NCI-H1092 (cell line): ENCODE data around the gene SUMF2.
"Not testable (repeated sequence)": the region's sequence is repeated elsewhere in the genome, so short reads cannot be mapped to it uniquely, and the experiment has no call there.

Source experiments
- DNase-seq: peaks from one replicate; lab custom pipeline; 2025; lab: John Stamatoyannopoulos, UW

Gene SUMF2

GRCh38 chr7:56063882-56064625 lies at the start of gene SUMF2:
SUMF2 (plus strand) TSS chr7:56064286; CDS start chr7:56064312, 26 bp downstream.
- peak; percentile 92 for DNase-seq

GRCh38 chr7:56017015-56017414 lies 47.1 kb upstream of the SUMF2 start:
- not testable (repeated sequence) for DNase-seq

GRCh38 chr7:56019501-56019900 lies 44.6 kb upstream of the SUMF2 start:
- no peak for DNase-seq

DNA sequence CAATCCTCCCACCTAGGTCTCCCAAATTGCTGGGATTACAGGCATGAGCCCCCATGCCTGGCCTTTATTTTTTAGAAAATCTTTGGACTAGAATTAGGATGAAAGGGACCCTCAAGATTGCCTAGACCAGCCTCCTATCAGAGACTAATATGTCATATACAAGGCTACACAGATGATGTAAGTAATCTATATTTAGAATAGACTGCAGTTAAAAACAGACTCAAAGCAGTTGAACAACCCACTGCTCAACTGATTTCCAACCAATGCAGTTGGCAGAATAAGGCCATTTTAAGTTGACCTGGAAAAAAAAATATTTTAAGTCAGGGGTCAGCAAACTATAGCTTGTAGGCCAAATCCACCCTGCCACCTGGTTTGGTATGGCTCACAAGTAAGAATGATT lies 40.6 kb upstream of the SUMF2 start:
- DNase-seq: no peak

DNA sequence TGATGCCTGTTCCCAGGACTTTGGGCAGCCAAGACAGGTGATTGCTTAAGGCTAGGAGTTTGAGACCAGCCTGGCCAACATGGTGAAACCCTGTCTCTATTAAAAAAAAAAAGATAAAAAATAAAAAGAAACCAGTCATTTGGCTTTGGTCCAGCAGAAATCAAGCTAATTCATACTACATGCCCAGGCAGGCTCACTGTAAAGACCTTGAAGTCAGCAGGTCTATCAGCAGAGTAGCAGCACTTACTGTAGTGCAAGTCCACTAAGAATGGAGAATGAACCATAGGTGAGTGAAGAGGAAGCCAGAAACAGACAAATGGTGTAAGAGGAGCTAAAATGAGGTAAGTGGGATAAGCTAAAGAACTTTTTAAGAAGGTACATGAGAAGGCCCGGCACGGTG lies 37.5 kb upstream of the SUMF2 start:
- DNase-seq: no peak

DNA sequence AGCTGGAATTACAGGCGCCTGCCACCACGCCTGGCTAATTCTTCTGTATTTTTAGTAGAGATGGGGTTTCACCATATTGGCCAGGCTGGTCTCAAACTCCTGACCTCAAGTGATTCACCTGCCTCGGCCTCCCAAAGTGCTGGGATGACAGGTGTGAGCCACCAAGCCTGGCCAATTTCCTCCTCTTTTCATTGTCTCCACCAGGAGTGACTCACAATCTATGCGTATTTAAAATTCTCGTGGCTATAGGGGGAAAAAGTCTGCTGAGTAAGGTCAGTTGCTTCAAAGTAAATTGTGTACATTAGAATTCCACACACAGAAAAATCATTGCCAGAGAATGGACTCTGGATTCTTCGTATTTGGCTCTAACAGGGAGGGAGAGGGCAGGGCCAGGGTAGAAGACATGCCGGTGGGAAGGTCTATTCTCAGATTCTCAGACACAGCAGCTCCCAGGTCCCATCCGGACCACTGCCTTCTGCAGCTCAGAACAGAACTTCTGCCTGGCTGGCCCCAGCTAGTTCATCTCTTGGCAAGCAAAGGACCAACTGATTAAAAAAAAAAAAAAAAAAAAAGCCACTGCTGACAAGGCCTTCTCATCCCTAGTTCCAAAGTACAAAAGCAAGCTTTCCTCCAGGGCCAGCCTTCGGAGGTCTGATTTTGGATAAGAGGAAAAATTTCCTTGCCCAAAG lies 35.0 kb upstream of the SUMF2 start:
- no peak for DNase-seq

GRCh38 chr7:56030340-56030739 lies 33.7 kb upstream of the SUMF2 start:
- DNase-seq: no peak

- DNase-seq: not testable (repeated sequence)
Measured at GRCh38 chr7:56031556-56031955, 32.5 kb upstream of the SUMF2 start.

GRCh38 chr7:56032578-56032977 lies 31.5 kb upstream of the SUMF2 start:
- DNase-seq: not testable (repeated sequence)

GRCh38 chr7:56033671-56034432 lies 30.2 kb upstream of the SUMF2 start:
- DNase-seq: peak; percentile 66

DNA sequence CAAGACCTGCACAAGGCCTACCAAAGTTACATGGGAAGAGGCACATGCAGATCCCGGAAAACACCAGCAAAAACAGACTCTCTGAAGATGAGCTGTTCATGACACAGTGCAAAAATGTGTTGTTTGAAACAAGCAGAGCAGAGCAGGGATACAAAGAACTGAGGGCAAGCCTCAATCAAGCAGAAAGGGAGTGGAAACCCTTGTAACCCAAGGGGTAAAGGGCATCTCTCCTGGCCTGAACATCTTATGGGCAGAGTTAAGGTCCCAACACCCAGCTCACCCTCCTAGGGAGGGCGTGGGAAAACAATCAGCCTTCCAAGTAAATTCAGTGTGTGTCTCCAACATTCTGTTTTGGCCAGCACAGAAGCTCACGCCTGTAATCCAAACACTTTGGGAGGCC lies 23.4 kb upstream of the SUMF2 start:
- DNase-seq: no peak

- DNase-seq: not testable (repeated sequence)
Measured at GRCh38 chr7:56045758-56046157, 18.3 kb upstream of the SUMF2 start.

GRCh38 chr7:56046721-56047445 lies 17.2 kb upstream of the SUMF2 start:
- DNase-seq: no peak

DNA sequence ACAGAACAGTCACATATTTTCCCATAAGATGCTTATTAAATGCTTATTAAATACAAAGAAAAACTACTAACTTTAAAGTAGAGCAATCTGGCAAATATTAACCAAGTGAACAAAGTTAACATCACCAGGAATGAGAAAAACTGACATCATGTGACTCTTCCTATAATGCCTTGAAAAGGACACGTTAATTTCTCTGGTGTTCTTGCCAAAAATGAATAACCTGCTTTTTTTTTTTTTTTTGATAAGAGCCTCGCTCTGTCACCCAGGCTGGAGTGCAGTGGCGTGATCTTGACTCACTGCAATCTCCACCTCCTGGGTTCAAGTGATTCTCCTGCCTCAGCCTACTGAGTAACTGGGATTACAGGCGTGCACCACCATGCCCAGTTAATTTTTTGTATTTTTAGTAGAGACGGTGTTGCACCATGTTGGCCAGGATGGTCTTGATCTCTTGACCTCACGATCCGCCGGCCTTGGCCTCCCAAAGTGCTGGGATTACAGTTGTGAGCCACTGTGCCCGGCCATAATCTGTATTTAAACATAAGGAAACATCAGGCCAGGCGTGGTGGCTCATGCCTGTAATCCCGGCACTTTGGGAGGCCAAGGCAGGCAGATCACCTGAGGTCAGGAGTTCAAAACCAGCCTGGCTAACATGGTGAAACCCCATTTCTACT lies 16.5 kb upstream of the SUMF2 start:
- DNase-seq: not testable (repeated sequence)

GRCh38 chr7:56048245-56048644 lies 15.8 kb upstream of the SUMF2 start:
- no peak for DNase-seq

DNA sequence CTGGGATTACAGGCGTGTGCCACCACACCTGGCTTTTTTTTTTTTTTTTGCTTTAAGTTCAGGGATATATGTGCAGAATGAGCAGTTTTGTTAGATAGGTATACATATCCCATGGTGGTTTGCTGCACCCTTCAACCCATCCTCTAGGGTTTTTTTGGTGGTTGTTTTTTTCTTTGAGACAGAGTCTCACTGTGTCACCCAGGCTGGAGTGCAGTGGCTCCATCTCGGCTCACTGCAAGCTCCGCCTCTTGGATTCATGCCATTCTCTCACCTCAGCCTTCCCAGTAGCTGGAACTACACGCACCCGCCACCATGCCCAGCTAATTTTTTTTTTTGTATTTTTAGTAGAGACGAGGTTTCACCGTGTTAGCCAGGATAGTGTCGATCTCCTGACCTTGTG lies 15.3 kb upstream of the SUMF2 start:
- peak; percentile 22 for DNase-seq

DNA sequence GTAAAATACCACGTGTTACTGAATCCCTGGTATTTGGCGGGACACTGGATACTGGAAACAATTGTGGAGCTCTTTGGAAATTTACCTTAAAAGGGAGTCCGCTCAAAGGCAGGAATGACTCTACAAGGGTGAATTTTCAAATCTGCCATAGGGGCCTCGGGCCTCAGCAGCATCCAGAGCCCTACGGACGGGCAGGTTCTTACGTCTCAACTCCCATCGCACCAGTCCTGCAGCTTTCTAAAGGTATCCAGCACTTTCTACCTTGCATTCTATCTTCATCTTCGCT lies 13.1 kb upstream of the SUMF2 start:
- no peak for DNase-seq

GRCh38 chr7:56051339-56052191 lies 12.5 kb upstream of the SUMF2 start, which contains the start of the genes CCT6A and PSPH:
CCT6A (plus strand) TSS chr7:56051765; CDS start chr7:56051849, 84 bp downstream.
PSPH (minus strand) TSS chr7:56051444; CDS start chr7:56021212, 30,232 bp downstream.
- peak; percentile 99 for DNase-seq

DNA sequence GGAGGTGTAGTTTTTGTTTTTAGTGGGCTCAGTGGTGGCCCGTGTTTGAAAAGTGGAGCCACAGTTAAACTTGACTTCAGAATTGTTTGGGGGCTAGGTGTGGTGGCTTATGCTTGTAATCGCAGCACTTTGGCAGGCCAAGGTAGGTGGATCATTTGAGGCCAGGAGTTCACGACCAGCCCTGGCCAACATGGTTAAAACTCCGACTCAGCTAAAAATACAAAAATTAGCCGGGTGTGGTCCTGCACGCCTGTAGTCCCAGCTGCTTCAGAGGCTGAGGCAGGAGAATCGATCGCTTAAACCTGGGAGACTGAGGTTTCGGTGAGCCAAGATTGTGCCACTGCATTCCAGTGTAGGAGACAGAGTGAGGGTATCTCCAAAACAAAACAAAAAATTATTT lies 10.7 kb upstream of the SUMF2 start:
- no peak for DNase-seq

- DNase-seq: no peak
Measured at GRCh38 chr7:56053993-56054392, 10.1 kb upstream of the SUMF2 start.

DNA sequence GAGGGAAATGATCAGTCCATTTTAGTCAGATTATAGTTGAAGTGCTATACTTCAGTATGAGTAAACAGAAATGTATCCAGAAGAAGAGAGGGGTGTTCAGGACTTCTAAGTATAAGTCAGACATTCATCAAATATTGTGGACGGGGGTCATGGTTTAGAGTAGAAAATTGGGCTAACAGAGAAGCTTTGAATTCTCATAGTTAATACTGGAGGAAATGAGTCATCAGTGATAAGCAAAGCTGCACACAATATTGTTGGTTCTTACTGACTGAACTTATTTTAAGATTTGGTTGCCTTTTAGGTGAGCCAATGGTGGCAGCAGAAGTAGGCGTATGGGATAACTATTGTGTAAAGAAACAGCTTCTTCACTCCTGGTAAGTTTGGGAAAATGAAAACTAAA lies 1.7 kb upstream of the SUMF2 start:
- no peak for DNase-seq
